ENCODE measurements around the gene PTPN23.
"Not testable (repeated sequence)": the region's sequence is repeated elsewhere in the genome, so short reads cannot be mapped to it uniquely, and the experiment has no call there.

Gene PTPN23

GRCh38 chr3:47359323-47359722, 21.5 kb upstream of the PTPN23 start:
- TF ChIP-seq CTCF (IDR thresholded peaks at IDR 0.05; ENCODE audit: low read depth, low read length, poor library complexity, severe bottlenecking) = no peak
- no peak for TF ChIP-seq EZH2phosphoT487 (IDR thresholded peaks at IDR 0.05; ENCODE audit: borderline replicate concordance, low read length)
- no peak overlapping the region for H3K27ac ChIP-seq (ENCODE audit: low read depth, low read length)
- H3K36me3 ChIP-seq (ENCODE audit: control insufficient read depth, low read length) = no peaks in the 10 kb centered on the region; the same call in 1 of the 2 replicates
- H3K4me3 ChIP-seq (ENCODE audit: low read length) = no peak overlapping the region
- no peaks in the 10 kb centered on the region for H3F3A ChIP-seq (ENCODE audit: control insufficient read depth, insufficient read depth)
- H3K4me1 ChIP-seq (ENCODE audit: control insufficient read depth, low read length) = peaks cover 12% of the 10 kb centered on the region
- H4K20me1 ChIP-seq (ENCODE audit: control insufficient read depth, insufficient read depth, low read depth, low read length) = no peaks in the 10 kb centered on the region
- H3K9me3 ChIP-seq (ENCODE audit: control insufficient read depth, insufficient read depth, low read length) = peaks cover 16% of the 10 kb centered on the region
- H3K4me2 ChIP-seq (ENCODE audit: low read length) = no peak overlapping the region
- no peaks in the 10 kb centered on the region for H3K9me2 ChIP-seq (replicated peaks; ENCODE audit: control insufficient read depth, low read length)
- H3K27me3 ChIP-seq (ENCODE audit: control insufficient read depth, low read length) = no peaks in the 10 kb centered on the region
- H3K79me2 ChIP-seq (ENCODE audit: control insufficient read depth, low read length) = no peaks in the 10 kb centered on the region

GRCh38 chr3:47360110-47360517, 20.7 kb upstream of the PTPN23 start:
- not testable (repeated sequence) for H3K79me2 ChIP-seq (ENCODE audit: control insufficient read depth, low read length); H3K36me3 ChIP-seq (ENCODE audit: control insufficient read depth, low read length); H3K9me2 ChIP-seq (replicated peaks; ENCODE audit: control insufficient read depth, low read length); H3K27me3 ChIP-seq (ENCODE audit: control insufficient read depth, low read length); H3F3A ChIP-seq (ENCODE audit: control insufficient read depth, insufficient read depth); H3K4me3 ChIP-seq (ENCODE audit: low read length); H4K20me1 ChIP-seq (ENCODE audit: control insufficient read depth, insufficient read depth, low read depth, low read length); H3K4me2 ChIP-seq (ENCODE audit: low read length); H3K27ac ChIP-seq (ENCODE audit: low read depth, low read length)
- Histone ChIP-seq H3K9me3 (ENCODE audit: control insufficient read depth, insufficient read depth, low read length) (peaks cover 16% of the 10 kb centered on the region), H3K4me1 (ENCODE audit: control insufficient read depth, low read length) (peaks cover 12% of the 10 kb centered on the region)

GRCh38 chr3:47362701-47363100, 18.1 kb upstream of the PTPN23 start:
- Histone ChIP-seq H4K20me1 (ENCODE audit: control insufficient read depth, insufficient read depth, low read depth, low read length) (no peaks in the 10 kb centered on the region), H3K9me2 (replicated peaks; ENCODE audit: control insufficient read depth, low read length) (no peaks in the 10 kb centered on the region), H3F3A (ENCODE audit: control insufficient read depth, insufficient read depth) (no peaks in the 10 kb centered on the region), H3K27ac (ENCODE audit: low read depth, low read length) (no peak overlapping the region), H3K9me3 (ENCODE audit: control insufficient read depth, insufficient read depth, low read length) (peaks cover 16% of the 10 kb centered on the region), H3K79me2 (ENCODE audit: control insufficient read depth, low read length) (no peaks in the 10 kb centered on the region), H3K27me3 (ENCODE audit: control insufficient read depth, low read length) (no peaks in the 10 kb centered on the region), H3K36me3 (ENCODE audit: control insufficient read depth, low read length) (no peaks in the 10 kb centered on the region; the same call in 1 of the 2 replicates), H3K4me1 (ENCODE audit: control insufficient read depth, low read length) (peaks cover 12% of the 10 kb centered on the region), H3K4me3 (ENCODE audit: low read length) (peak overlapping the region; percentile 50), H3K4me2 (ENCODE audit: low read length) (peak overlapping the region; percentile 51)
- no peak for TF ChIP-seq CTCF (IDR thresholded peaks at IDR 0.05; ENCODE audit: low read depth, low read length, poor library complexity, severe bottlenecking)

- no peaks in the 10 kb centered on the region for H3F3A ChIP-seq (ENCODE audit: control insufficient read depth, insufficient read depth)
- H3K4me3 ChIP-seq (ENCODE audit: low read length) = no peak overlapping the region
- H3K4me2 ChIP-seq (ENCODE audit: low read length) = no peak overlapping the region
- H3K9me2 ChIP-seq (replicated peaks; ENCODE audit: control insufficient read depth, low read length) = no peaks in the 10 kb centered on the region
- peaks cover 12% of the 10 kb centered on the region for H3K4me1 ChIP-seq (ENCODE audit: control insufficient read depth, low read length)
- no peaks in the 10 kb centered on the region; the same call in 1 of the 2 replicates for H3K36me3 ChIP-seq (ENCODE audit: control insufficient read depth, low read length)
- no peak overlapping the region for H3K27ac ChIP-seq (ENCODE audit: low read depth, low read length)
- TF ChIP-seq EZH2phosphoT487 (IDR thresholded peaks at IDR 0.05; ENCODE audit: borderline replicate concordance, low read length) (no peak), CTCF (IDR thresholded peaks at IDR 0.05; ENCODE audit: low read depth, low read length, poor library complexity, severe bottlenecking) (no peak)
- peaks cover 4% of the 10 kb centered on the region for H3K9me3 ChIP-seq (ENCODE audit: control insufficient read depth, insufficient read depth, low read length)
- H3K79me2 ChIP-seq (ENCODE audit: control insufficient read depth, low read length) = no peaks in the 10 kb centered on the region
- H4K20me1 ChIP-seq (ENCODE audit: control insufficient read depth, insufficient read depth, low read depth, low read length) = no peaks in the 10 kb centered on the region
- H3K27me3 ChIP-seq (ENCODE audit: control insufficient read depth, low read length) = no peaks in the 10 kb centered on the region; the same call in 1 of the 2 replicates
These were observed 15.3 kb upstream of the PTPN23 start for GRCh38 chr3:47365213-47366153.
